WTC11 (cell line): ENCODE results near the gene SYNC. TPM values are rescaled to one million over a fixed set of nuclear protein-coding genes. Genes with fewer than 3 reads are reported as not detected.

Experiments
- ATAC-seq: fragments of 200-7000 bp; cut with Tn5 transposase; 2 replicates; pipeline ENCODE4 v1.10.0; 2021; ENCODE audit warnings: mild to moderate bottlenecking, moderate library complexity
- CTCF ChIA-PET: fragments of 300-600 bp; sonication (Branson Sonifier 250); formaldehyde crosslinking; loops from one replicate; lab custom pipeline; 2021; ENCODE audit warnings: antibody characterized with exemption; lab: Charles Lee
- POLR2A ChIA-PET: fragments of 350-600 bp; sonication (Branson Sonifier 250); formaldehyde crosslinking; loops from one replicate; lab custom pipeline; 2021; ENCODE audit warnings: antibody characterized with exemption; lab: Charles Lee
- DNase-seq: peaks from one replicate; pipeline ENCODE4 v3.0.0; 2021; ENCODE audit warnings: low spot score
- H3K27ac Mint-ChIP-seq: 2 replicates; pipeline ENCODE4 v1.8.0; 2021; ENCODE audit warnings: mixed read lengths
- H3K27me3 Mint-ChIP-seq: 2 replicates; pipeline ENCODE4 v1.8.0; 2021; ENCODE audit warnings: low read depth, mild to moderate bottlenecking, moderate library complexity, mixed read lengths
- H3K36me3 Mint-ChIP-seq: 2 replicates; pipeline ENCODE4 v1.8.0; 2021; ENCODE audit warnings: mixed read lengths
- H3K4me1 Mint-ChIP-seq: 2 replicates; pipeline ENCODE4 v1.8.0; 2022; ENCODE audit warnings: mixed read lengths
- H3K4me3 Mint-ChIP-seq: 2 replicates; pipeline ENCODE4 v1.8.0; 2021; ENCODE audit warnings: mild to moderate bottlenecking, moderate library complexity, mixed read lengths
- H3K9me3 Mint-ChIP-seq: 2 replicates; pipeline ENCODE4 v1.8.0; 2021; ENCODE audit warnings: mixed read lengths
- AR ChIP-seq: fragments of 250-450 bp; sonication (Bioruptor Pico); IDR thresholded peaks from 2 replicates; pipeline ENCODE4 v1.9.0; 2021; ENCODE audit warnings: mild to moderate bottlenecking
- ATF1 ChIP-seq: sonication (generic); formaldehyde crosslinking; IDR thresholded peaks from 2 replicates; pipeline ENCODE4 v1.8.1; 2023; ENCODE audit warnings: mild to moderate bottlenecking, moderate library complexity, missing genetic modification reagents
- ATF6 ChIP-seq: sonication (generic); formaldehyde crosslinking; IDR thresholded peaks from 2 replicates; pipeline ENCODE4 v1.8.1; 2023; ENCODE audit warnings: mild to moderate bottlenecking, missing genetic modification reagents
- CREM ChIP-seq: sonication (generic); formaldehyde crosslinking; IDR thresholded peaks from 2 replicates; pipeline ENCODE4 v1.8.1; 2022; ENCODE audit warnings: mild to moderate bottlenecking, missing genetic modification reagents, moderate library complexity
- FOXK1 ChIP-seq: sonication (generic); formaldehyde crosslinking; IDR thresholded peaks from 2 replicates; pipeline ENCODE4 v1.8.0; 2022; ENCODE audit warnings: mild to moderate bottlenecking, moderate library complexity, missing genetic modification reagents
- IRF1 ChIP-seq: sonication (generic); formaldehyde crosslinking; IDR thresholded peaks from 2 replicates; pipeline ENCODE4 v1.8.0; 2023; ENCODE audit warnings: missing genetic modification reagents
- MXD4 ChIP-seq: fragments of 250-450 bp; sonication (Bioruptor Pico); IDR thresholded peaks from 2 replicates; pipeline ENCODE4 v1.8.0; 2021; ENCODE audit warnings: mild to moderate bottlenecking, moderate library complexity, borderline replicate concordance
- NFE2L1 ChIP-seq: sonication (generic); formaldehyde crosslinking; IDR thresholded peaks from 2 replicates; pipeline ENCODE4 v1.8.1; 2023; ENCODE audit warnings: missing genetic modification reagents
- PRRX2 ChIP-seq: fragments of 250-450 bp; sonication (Bioruptor Pico); IDR thresholded peaks from 2 replicates; pipeline ENCODE4 v1.8.0; 2021; ENCODE audit warnings: mild to moderate bottlenecking
- SMAD3 ChIP-seq: sonication (generic); formaldehyde crosslinking; IDR thresholded peaks from 2 replicates; pipeline ENCODE4 v1.8.0; 2022; ENCODE audit warnings: missing genetic modification reagents, mild to moderate bottlenecking, borderline replicate concordance
- SMAD4 ChIP-seq: sonication (generic); formaldehyde crosslinking; IDR thresholded peaks from 2 replicates; pipeline ENCODE4 v1.8.0; 2022; ENCODE audit warnings: mild to moderate bottlenecking, missing genetic modification reagents
- TP53 ChIP-seq: sonication (generic); formaldehyde crosslinking; IDR thresholded peaks from 2 replicates; pipeline ENCODE4 v1.8.1; 2023; ENCODE audit warnings: mild to moderate bottlenecking, missing genetic modification reagents
- ZNF317 ChIP-seq: sonication (generic); formaldehyde crosslinking; IDR thresholded peaks from 2 replicates; pipeline ENCODE4 v1.8.1; 2023; ENCODE audit warnings: low read depth, mild to moderate bottlenecking, moderate library complexity, missing genetic modification reagents, borderline replicate concordance
- ZNF396 ChIP-seq: fragments of 250-450 bp; sonication (Bioruptor Pico); IDR thresholded peaks from 2 replicates; pipeline ENCODE4 v1.8.0; 2021; ENCODE audit warnings: mild to moderate bottlenecking, moderate library complexity, borderline replicate concordance
- ZNF425 ChIP-seq: fragments of 250-450 bp; sonication (Bioruptor Pico); conservative IDR thresholded peaks from 2 replicates; pipeline ENCODE4 v1.9.0; 2021; ENCODE audit warnings: mild to moderate bottlenecking
- ZNF512 ChIP-seq: sonication (generic); formaldehyde crosslinking; IDR thresholded peaks from 2 replicates; pipeline ENCODE4 v1.8.1; 2022; ENCODE audit warnings: missing genetic modification reagents, borderline replicate concordance
- ZSCAN18 ChIP-seq: fragments of 250-450 bp; sonication (Bioruptor Pico); IDR thresholded peaks from 2 replicates; pipeline ENCODE4 v2.1.2; 2022; ENCODE audit warnings: mild to moderate bottlenecking, moderate library complexity
- total RNA-seq: library from RNA; stranded (reverse); gene quantifications from 3 replicates; pipeline ENCODE4 v1.2.3, GENCODE V29; 2021

SYNC gene
- total RNA-seq, 1 experiment from 2014 or later: 0.09 TPM

- TF ChIP-seq AR (CRISPR knock-in tag): no peak
- TF ChIP-seq TP53: no peak
- TF ChIP-seq SMAD3 (CRISPR knock-in tag): no peak
- TF ChIP-seq NFE2L1 (CRISPR knock-in tag): no peak
- no peak for TF ChIP-seq FOXK1 (CRISPR knock-in tag)
- TF ChIP-seq ZNF512 (CRISPR knock-in tag): no peak
Measured at GRCh38 chr1:32715901-32716311, 13.3 kb upstream of the SYNC start (continued).

GRCh38 chr1:32714277-32714676 lies 11.7 kb upstream of the SYNC start:
- no peak for TF ChIP-seq ZNF317 (CRISPR knock-in tag)
- TF ChIP-seq ZNF396: no peak
- TF ChIP-seq ZSCAN18 (CRISPR knock-in tag): no peak
- TF ChIP-seq PRRX2: no peak
- no peak for TF ChIP-seq IRF1
- TF ChIP-seq MXD4: no peak
- no peak for TF ChIP-seq CREM (CRISPR knock-in tag)
- TF ChIP-seq ATF1 (CRISPR knock-in tag): no peak
- TF ChIP-seq SMAD4: no peak
- TF ChIP-seq ZNF425 (CRISPR knock-in tag): no peak
- TF ChIP-seq ATF6 (CRISPR knock-in tag): no peak
- Mint-ChIP-seq H3K36me3 (no peaks in the 10 kb centered on the region), H3K9me3 (no peaks in the 10 kb centered on the region), H3K27me3 (no peaks in the 10 kb centered on the region; the same call in none of the 2 replicates), H3K27ac (peak overlapping the region; percentile 49; the same call in 1 of the 2 replicates), H3K4me1 (peaks cover 29% of the 10 kb centered on the region), H3K4me3 (no peak overlapping the region)
- ChIA-PET POLR2A (interaction anchor here (0.6 to 0.7 kb wide), 3 partner anchors 49 to 382 kb away, joined by 3 to 4 read pairs (median 3); no protein-coding TSS in a partner anchor), CTCF (interaction anchor here (1.1 to 6.9 kb wide), 6 partner anchors 13 to 162 kb away, joined by 3 to 262 read pairs (median 45); no protein-coding TSS in a partner anchor)
- DNase-seq (no peak), ATAC-seq (no peak)
